Fibroblast of peridontal ligament (primary cell): ENCODE data around the gene ATP11A.

Source experiments
- DNase-seq: peaks from one replicate; pipeline ENCODE4 v3.0.0-alpha.2; 2010; ENCODE audit errors: extremely low read depth

Gene ATP11A

GRCh38 chr13:112904436-112904960, 214.7 kb downstream of the ATP11A start:
- no peak for DNase-seq

- no peak for DNase-seq
Measured at GRCh38 chr13:112905086-112905485, 215.2 kb downstream of the ATP11A start.

GRCh38 chr13:112905619-112905989, 215.8 kb downstream of the ATP11A start:
- no peak for DNase-seq

GRCh38 chr13:112905990-112906641, 216.3 kb downstream of the ATP11A start:
- no peak for DNase-seq

GRCh38 chr13:112907286-112907685, 217.4 kb downstream of the ATP11A start:
- no peak for DNase-seq

- DNase-seq, result no peak
Measured at GRCh38 chr13:112907871-112908331, 218.1 kb downstream of the ATP11A start.

GRCh38 chr13:112908342-112908741, 218.5 kb downstream of the ATP11A start:
- DNase-seq, result no peak

GRCh38 chr13:112910016-112910415, 220.2 kb downstream of the ATP11A start:
- DNase-seq, result peak; percentile 15

GRCh38 chr13:112910616-112911280, 220.9 kb downstream of the ATP11A start:
- no peak for DNase-seq

- no peak for DNase-seq
Measured at GRCh38 chr13:112911285-112911701, 221.5 kb downstream of the ATP11A start.

- no peak for DNase-seq
Measured at GRCh38 chr13:112911883-112912282, 222.0 kb downstream of the ATP11A start.

GRCh38 chr13:112912726-112913440, 223.0 kb downstream of the ATP11A start:
- no peak for DNase-seq

- DNase-seq, result no peak
Measured at GRCh38 chr13:112916296-112916695, 226.5 kb downstream of the ATP11A start.

- no peak for DNase-seq
Measured at GRCh38 chr13:112917056-112917664, 227.3 kb downstream of the ATP11A start.

GRCh38 chr13:112917737-112918136, 227.9 kb downstream of the ATP11A start:
- DNase-seq, result no peak

- DNase-seq, result no peak
Measured at GRCh38 chr13:112918266-112918665, 228.4 kb downstream of the ATP11A start.

GRCh38 chr13:112918746-112919145, 228.9 kb downstream of the ATP11A start:
- DNase-seq, result no peak

GRCh38 chr13:112923962-112924361, 234.1 kb downstream of the ATP11A start:
- DNase-seq, result no peak

GRCh38 chr13:112924365-112924764, 234.5 kb downstream of the ATP11A start:
- DNase-seq, result no peak

GRCh38 chr13:112926003-112926402, 236.2 kb downstream of the ATP11A start:
- DNase-seq, result no peak

- DNase-seq, result no peak
Measured at GRCh38 chr13:112926993-112927392, 237.2 kb downstream of the ATP11A start.
